ENCODE data around the gene CCL16. TPM values are rescaled to one million over a fixed set of nuclear protein-coding genes. Genes with fewer than 3 reads are reported as not detected.

CCL16 gene
- total RNA-seq, 4 donors from 2014 or later: 0.81 TPM; not detected in 3

GRCh38 chr17:35981908-35982330 is 622 bp upstream of the CCL16 start:
- Histone ChIP-seq H3K4me1 (no peaks in the 10 kb centered on the region), H3K4me3 (replicated peaks in 1 of 3) (no peak overlapping the region), H3K36me3 (no peaks in the 10 kb centered on the region), H3K27ac (no peak overlapping the region), H3K9me3 (no peaks in the 10 kb centered on the region), H3K27me3 (no peaks in the 10 kb centered on the region)
- no peak for DNase-seq
- intact Hi-C loops (cut with DNase I): no loop called here
- 77 to 82% methylated on average over 4 of the region's 4 CpGs for WGBS, 2 donors
- TF ChIP-seq POLR2A (IDR thresholded peaks at IDR 0.05) (no peak), CTCF (IDR thresholded peaks at IDR 0.05) (no peak)

- DNase-seq: no peak
- no peaks in the 10 kb centered on the region for H3K27me3 ChIP-seq
- no peak overlapping the region for H3K27ac ChIP-seq
- intact Hi-C loops (cut with DNase I): no loop called here
- H3K4me3 ChIP-seq (replicated peaks in 1 of 3): no peak overlapping the region
- H3K9me3 ChIP-seq: no peaks in the 10 kb centered on the region
- WGBS, 2 donors: 83 to 94% methylated on average over 3 of the region's 3 CpGs
- TF ChIP-seq CTCF (IDR thresholded peaks at IDR 0.05): no peak
- no peak for TF ChIP-seq POLR2A (IDR thresholded peaks at IDR 0.05)
- no peaks in the 10 kb centered on the region for H3K36me3 ChIP-seq
- no peaks in the 10 kb centered on the region for H3K4me1 ChIP-seq
Measured at GRCh38 chr17:35978346-35978745, 3.0 kb downstream of the CCL16 start.

- H3K4me3 ChIP-seq (replicated peaks in 1 of 3): no peak overlapping the region
- no peak for DNase-seq
- H3K27me3 ChIP-seq: no peaks in the 10 kb centered on the region
- H3K36me3 ChIP-seq: no peaks in the 10 kb centered on the region
- TF ChIP-seq POLR2A (IDR thresholded peaks at IDR 0.05) (no peak), CTCF (IDR thresholded peaks at IDR 0.05) (no peak)
- H3K9me3 ChIP-seq: no peaks in the 10 kb centered on the region
- 91 to 98% methylated on average over 7 of the region's 7 CpGs for WGBS, 2 donors
- H3K27ac ChIP-seq: no peak overlapping the region
- no peaks in the 10 kb centered on the region for H3K4me1 ChIP-seq
- intact Hi-C loops (cut with DNase I): no loop called here
Measured at GRCh38 chr17:35977509-35977908, 3.8 kb downstream of the CCL16 start.

- WGBS, 2 donors: 56 to 61% methylated on average over 10 of the region's 10 CpGs
- no peaks in the 10 kb centered on the region for H3K4me1 ChIP-seq
- TF ChIP-seq CTCF (IDR thresholded peaks at IDR 0.05) (no peak), POLR2A (IDR thresholded peaks at IDR 0.05) (no peak)
- no peak for DNase-seq
- H3K27ac ChIP-seq: no peak overlapping the region
- no peaks in the 10 kb centered on the region for H3K27me3 ChIP-seq
- no peaks in the 10 kb centered on the region for H3K36me3 ChIP-seq
- intact Hi-C loops (cut with DNase I): loop anchor here (5.0 kb wide), 2 partner anchors 99 to 174 kb away; no protein-coding TSS in a partner anchor
- H3K9me3 ChIP-seq: no peaks in the 10 kb centered on the region
- H3K4me3 ChIP-seq (replicated peaks in 1 of 3): no peak overlapping the region
Measured at GRCh38 chr17:35973333-35974260, 7.7 kb downstream of the CCL16 start.

GRCh38 chr17:35972945-35973332 is 8.4 kb downstream of the CCL16 start:
- intact Hi-C loops (cut with DNase I): loop anchor here (5.0 kb wide), 2 partner anchors 99 to 174 kb away; no protein-coding TSS in a partner anchor
- no peaks in the 10 kb centered on the region for H3K4me1 ChIP-seq
- no peak overlapping the region for H3K4me3 ChIP-seq (replicated peaks in 1 of 3)
- no peaks in the 10 kb centered on the region for H3K36me3 ChIP-seq
- H3K9me3 ChIP-seq: no peaks in the 10 kb centered on the region
- no peak for DNase-seq
- H3K27ac ChIP-seq: no peak overlapping the region
- TF ChIP-seq POLR2A (IDR thresholded peaks at IDR 0.05): no peak
- WGBS, 2 donors: 84 to 88% methylated on average over 4 of the region's 4 CpGs
- no peaks in the 10 kb centered on the region for H3K27me3 ChIP-seq
